NCI-H2227 (cell line): Measurements from ENCODE around the gene TINCR.
"Not testable (repeated sequence)": the region's sequence is repeated elsewhere in the genome, so short reads cannot be mapped to it uniquely, and the experiment has no call there.

ENCODE experiments used
- DNase-seq: peaks from one replicate; lab custom pipeline; 2025; ENCODE audit not compliant: unreplicated experiment; lab: John Stamatoyannopoulos, UW

The TINCR gene

DNA sequence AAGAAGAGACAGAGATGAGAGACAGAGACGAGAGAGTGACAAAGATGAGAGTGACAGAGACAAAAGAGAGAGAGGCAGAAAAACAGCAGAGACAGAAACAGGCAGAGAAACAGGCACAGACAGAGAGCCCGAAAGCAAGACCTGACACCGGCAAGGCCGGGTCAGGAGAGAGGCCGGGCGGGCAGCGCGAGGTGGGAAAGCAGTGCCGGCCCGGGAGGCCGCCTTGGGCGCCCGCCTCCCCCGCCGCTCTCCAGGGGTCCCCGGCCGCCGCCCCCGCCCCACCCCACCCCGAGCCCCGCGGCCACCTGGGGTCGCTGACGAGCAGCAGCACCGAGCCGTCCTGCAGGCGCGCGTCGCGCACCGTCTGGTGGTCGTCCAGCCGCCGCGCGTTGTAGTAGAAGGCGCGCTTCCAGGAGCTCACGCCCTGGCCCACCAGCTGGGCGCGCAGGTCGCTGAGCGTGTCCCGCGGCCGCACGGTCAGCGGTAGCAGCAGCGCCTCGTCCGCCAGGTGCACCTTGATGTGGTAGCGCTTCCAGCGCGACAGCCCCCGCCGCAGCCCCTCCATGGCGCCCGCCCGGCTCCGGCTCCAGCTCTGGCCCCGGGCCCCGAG is at the start of gene TINCR:
Gene TINCR (minus strand): TSS at position 594 of the 610 bp plus-strand sequence.
- DNase-seq, result peak; percentile 61

DNA sequence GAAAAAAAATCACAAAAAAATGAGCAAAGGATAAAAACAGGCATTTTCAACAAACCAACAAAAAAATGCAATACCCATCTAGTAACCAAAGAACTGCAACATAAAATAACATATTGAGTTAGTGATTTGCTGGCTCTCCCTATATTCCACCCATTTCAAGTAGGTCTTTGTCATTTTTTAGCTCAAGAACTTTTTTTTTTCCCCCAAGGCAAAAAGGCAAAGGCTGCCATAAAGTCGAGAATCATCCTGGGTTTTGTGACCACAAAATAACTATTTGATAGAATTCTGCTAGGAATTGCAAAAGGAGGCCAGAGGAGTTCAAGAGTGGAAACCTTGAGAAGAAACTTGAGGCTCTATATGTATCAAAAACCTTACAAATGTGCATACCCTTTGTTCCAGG is 49.3 kb upstream of the TINCR start:
- no peak for DNase-seq

DNA sequence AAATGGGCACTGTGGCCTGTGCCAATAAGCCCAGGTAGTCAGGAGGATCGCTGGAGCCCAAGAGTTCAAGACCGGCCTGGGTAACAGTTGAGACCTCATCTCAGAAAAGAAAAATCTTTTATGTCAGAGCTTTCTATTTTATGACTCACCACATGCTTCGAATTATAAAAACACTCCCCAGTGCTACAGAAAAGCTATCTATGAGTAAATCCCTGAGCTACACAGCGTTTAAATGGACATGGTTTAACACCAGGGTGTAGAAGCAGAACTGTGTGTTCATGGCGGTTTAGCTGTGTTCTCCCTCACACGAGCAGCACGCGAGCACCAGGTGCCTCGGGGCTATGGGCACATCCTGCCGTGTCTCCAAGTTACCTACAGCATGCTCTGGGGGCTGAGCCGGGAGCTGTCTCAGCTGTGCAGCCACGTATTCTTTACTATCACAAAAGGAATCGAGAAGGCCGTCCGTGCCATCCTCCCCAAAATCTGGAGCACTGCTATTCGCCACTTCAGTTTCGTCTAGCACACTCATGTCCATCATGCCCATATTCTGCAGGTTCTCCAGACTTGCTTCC is 48.1 kb upstream of the TINCR start:
- no peak for DNase-seq

DNA sequence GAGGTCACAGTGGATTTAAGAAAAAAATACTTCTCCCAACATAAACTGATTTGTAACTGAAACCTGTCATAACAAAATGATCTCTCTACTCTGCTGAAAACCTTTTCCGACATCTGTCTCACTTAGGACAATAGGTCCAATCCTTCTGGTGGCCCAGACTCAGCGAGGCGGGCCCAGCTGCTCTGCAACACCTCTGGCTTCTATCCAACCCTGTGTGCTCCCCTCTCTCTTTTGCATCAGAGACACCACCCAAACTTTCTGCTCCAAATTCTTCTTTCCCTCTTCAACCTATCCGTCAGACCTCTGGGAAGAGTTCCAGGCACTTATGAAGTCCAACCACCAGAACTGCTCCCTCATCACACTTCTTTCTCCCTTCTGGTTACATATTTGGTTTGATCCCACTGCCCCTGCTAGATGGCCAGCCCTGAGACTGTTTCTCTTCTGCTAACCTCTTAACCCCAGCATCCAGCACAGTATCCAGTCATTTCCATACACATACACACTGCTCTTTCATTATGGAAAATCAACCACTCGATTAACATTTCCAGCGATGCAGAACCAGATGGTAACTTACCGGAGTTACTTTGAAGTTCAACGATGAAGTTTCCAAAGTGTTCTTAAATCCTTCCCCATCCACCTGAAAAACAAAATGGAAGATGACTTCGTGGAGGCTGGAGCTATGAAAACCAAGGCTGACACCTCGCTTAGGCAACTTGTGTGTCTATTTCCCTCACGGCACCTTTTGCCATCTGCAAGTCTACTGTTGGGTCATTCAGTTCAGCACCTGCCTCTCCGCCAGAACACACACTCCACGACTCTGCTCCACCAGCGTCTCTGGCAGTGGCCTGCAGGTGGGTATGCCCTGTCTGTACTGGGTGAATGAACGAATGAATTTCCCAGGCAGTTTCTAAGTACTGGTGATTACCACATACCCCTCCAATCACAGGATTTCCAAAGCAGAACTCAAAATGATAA is 45.4 kb upstream of the TINCR start:
- DNase-seq, result no peak

DNA sequence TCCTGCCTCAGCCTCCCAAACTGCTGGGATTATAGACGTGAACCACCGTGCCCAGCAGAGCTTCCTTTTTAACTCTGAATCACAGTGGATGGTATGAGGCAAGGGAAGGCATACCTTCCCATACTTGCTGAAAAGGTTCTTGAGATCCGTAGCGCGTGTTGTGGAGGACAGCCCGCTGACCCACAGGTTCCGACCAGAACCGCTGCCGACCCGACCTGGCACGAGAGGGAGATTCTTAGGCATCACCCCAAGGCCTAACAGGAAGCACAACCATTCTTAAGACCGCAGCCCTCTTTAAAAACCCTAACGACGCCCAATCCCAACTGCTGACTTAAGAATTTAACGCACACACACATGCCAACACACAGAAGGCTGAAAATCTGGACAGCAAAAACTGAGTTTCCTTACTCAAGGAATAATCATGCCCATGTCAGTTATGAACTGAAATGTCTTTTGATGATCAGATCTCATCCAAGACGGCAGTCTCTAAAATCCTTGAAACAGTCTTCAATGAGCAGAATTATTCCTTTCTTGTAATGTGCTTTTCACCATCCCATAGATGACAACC is 42.2 kb upstream of the TINCR start:
- DNase-seq, result no peak

DNA sequence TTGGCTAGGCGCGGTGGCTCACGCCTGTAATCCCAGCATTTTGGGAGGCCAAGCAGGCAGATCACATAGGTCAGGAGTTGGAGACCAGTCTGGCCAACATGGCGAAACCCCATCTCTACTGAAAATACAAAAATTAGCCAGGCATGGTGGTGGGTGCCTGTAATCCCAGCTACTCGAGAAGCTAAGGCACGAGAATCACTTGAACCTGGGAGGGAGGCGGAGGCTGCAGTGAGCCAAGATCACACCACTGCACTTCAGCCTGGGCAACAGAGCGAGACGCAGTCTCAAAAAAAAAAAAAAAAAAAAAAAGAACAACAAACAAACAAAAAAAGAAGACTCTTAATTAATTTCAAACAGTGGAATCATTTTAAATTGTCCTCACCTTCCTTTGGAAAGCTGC is 41.0 kb upstream of the TINCR start:
- DNase-seq, result not testable (repeated sequence)

DNA sequence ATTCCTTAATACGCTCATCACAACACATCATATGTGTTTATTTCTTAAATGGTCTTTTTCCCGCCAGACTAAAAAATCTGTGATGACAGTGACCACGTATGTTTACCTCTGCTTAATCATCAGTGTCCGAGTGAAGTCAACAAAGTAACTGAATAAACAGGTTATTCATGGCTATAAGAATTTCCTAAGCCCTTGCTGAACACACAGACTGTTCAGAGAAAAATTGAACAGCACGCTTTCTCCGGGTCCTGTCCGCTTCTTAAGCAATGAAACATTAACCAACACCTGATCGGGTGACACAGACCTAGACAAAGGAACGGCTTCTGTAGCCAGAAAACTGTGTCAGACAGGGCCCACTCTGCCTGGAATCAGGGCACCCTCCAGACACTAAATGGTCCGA is 40.5 kb upstream of the TINCR start:
- DNase-seq, result no peak

DNA sequence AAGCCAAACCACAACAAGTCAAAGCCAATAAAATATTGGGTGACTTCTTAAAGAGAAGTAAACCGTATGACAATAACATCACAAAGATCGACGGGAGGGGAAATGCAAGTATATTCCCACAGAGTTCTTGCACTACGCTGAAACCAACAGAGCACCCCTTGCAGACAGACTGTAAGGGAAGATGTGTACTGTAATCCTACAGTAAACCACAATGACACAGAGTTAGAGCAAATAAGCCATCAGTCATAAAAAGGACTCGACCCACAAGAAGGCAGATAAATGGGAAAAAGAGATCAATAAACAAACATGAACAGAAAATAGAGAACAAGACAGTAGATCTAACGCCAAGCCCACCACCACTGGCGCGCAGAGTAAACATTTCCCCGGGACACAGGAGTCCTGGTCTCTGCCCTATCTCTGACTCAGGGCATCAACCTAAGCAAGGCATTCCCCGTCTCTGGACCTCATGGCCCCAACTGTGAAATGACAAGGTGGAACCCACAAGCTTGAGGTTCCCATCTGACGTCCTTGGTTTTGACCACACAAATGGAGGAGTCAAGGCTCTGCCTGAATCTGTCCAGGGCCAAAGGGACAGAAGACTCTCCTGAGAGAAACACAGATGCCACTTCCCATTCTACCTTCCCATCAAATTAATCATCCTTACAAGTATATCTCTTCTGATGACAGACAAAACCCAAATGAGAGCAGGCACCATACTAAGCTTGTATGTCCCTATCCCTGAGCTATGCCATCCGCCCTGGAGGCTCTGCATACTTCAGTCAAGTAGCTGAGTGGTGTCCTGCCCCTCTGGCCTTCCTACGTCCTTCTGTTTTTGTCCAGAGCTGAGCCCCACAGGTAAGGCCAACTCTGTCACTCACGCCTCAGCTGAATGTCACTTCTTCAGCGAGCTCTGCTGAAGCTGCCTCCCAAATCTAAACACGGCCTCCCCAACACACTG is 39.8 kb upstream of the TINCR start:
- DNase-seq, result no peak

DNA sequence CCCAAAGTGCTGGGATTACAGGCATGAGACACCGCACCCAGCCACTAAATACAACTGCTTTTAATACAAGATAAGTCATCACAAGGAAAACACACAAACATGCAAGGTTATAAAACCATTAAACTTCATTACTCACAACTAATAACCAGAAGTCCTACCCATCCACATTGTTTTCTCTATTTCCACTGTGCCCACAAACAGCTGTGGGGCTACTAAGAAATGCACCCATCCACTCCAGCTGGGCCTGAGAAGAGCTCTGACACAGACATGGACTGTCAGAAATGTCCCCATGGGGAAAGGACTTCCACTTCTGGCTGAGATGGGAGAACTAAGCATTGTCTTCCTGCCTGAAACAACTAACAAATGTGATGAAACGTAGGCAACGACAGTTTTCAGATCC is 37.6 kb upstream of the TINCR start:
- DNase-seq, result no peak

DNA sequence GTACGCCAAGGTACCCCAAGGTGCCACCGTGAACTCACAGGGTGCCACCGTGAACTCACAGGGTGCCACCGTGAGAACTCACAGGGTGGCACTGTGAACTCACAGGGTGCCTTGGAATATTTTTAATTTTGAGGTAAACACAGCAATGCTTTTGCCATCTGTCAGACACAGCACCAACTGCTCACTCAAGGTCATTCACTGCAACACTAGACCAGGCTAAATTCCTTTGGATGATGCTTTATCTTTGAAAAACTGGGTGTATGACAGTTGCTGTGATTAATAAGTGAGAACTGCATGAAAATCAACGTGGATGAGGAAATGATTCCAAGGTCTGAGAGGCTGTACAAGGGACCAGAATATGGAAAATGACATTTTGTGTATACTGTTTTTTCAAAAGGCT is 35.9 kb upstream of the TINCR start:
- no peak for DNase-seq

DNA sequence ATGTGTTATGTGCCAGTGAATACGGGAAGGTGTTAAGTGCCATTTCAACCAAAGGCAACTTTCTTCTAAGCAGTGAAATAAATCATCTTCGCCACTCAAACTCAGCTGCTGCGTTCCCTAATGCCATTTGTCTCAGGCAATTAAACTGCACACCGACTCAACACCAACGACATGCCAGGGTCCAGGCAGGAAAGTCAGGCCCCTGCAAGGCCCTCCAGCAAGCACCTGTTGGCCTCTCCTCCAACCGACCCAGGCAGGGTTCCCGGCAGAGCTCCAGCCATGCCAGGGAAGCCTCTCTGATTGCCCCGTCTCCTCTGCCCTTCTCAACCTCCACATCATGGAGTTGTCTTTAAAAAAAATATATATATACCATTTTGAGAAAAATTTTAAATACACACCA is 33.0 kb upstream of the TINCR start:
- DNase-seq, result no peak

DNA sequence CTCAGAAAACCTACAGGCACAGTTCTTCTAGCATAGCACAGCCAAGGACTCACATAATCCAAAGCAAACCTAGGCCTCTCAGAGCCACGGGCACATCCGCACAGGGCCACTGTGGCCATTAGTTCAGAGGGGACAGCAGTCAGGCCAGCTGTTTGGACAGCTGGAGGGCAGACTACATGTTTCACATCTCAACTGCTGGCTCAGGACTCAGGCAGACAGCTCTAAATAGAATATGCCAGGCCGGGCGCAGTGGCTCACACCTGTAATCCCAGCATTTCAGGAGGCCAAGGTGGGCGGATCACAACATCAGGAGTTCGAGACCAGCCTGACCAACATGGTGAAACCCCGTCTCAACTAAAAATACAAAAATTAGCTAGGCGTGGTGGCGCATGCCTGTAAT is 28.0 kb upstream of the TINCR start:
- DNase-seq, result no peak

DNA sequence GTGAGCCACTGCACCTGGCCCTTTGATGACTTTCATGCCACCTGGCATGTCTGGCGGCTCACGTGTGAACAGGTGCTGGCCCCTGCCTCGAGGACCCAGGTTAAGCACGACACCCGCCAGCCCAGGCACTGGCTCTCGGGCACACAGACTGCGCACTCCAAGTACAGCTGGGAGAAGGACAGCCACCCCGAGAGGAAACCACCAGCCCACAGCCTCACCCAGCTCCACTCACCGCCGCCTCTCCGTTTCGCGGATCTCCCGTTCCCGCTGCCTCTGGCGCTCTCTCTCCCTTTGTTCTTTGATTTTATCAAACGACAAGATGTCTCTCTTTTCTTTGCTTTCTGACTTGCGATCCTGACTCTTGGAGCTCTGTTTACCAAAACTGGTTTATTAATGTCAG is 27.4 kb upstream of the TINCR start:
- no peak for DNase-seq

DNA sequence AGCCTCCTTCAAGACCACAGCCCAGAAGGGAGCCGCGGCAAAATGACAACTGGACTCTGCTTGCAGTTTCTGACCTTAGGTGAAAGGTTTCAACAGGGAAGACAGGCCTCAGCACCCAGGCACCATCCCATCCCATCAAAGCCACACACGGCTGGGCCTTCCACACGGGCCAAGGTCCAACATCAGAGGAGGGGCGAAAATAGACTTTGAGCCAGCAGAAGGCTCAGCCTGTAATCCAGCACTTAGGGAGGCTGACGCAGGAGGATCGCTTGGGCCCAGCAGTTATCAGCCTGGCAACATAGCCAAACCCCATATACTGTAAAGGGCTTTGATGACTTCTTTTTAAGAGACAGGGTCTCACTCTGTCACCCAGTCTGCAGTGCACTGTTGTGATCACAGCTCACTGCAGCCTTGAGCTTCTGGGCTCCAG is 26.8 kb upstream of the TINCR start:
- DNase-seq, result no peak

DNA sequence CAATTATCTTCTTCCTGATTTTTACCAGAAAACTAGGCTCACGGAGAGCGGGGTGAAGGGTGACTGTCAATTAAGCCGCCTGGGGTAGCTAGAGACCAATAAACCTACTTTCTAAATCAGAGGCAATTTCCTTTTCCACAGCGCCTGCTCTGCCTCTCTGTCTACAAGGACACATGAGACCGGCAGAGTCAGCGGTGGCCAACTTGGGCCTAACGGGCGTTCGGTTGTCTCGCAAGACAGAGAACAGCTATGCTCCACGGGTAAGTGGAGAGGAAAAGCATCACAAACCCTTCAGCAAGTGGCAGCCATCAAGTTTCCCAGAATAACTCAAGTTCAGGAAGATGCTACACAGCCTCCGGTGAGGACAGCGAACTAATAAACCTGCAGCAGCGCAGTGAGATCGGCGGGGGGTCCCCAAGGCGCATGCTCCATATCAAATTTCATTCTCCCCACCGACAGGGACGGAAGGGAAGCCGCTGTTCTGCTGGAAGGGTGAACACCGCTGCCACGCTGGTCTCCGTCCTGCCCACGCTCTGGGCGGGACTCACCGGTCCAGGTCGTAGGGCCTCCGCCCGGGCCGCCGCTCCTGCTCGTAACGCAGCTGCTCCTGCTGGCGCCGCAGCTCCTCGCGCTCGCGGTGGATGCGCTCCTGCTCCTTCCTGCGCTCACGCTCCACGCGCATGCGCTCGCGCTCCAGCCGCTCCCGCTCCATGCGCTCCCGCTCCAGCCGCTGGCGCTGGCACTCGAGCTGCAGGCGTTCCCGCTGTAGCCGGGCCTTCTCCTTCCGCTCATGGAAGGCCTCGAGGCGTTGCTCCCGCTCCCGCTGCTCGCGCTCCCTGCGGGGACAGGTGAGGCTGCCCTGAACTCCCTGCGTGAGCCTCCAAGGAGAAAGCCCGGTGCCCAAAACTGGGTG is 25.8 kb upstream of the TINCR start:
- peak; percentile 85 for DNase-seq

DNA sequence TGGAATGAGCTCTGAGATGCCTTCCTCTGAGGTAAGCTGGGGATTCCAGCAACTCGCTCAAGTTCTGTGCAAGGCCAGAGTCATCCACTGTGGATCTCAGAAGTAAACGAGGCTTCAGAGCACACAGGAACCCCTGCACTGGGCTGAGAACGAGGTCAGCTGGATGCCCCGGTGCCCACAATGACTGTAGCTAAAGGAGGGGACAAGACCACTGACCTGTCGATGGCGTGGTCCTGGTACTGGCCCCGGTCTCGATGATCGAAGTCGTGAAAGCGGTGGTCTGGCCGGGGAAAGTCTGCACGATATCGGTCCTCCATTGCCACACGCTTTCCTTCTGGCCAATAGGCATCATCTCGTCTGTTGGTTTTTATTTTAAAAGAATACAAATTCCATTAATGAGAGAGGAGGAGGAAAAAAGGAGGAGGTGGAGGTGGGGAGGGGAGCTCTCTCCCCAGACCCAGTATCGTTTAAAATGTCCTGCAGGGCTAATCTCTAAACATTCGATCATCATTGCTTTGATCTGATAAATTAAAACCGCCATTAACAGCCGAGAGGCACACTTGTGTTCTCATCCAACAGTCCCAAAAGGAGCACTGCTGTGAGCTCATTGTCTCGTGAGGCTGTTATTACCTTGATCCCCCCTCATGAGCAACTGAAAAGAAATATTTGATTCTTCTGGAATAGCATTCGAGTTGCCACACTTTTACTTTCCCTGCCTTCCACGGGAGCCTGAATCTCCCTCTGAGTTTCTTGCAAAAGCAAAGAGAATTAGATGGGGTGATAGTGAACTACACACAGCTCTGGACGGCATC is 25.0 kb upstream of the TINCR start:
- DNase-seq, result no peak

DNA sequence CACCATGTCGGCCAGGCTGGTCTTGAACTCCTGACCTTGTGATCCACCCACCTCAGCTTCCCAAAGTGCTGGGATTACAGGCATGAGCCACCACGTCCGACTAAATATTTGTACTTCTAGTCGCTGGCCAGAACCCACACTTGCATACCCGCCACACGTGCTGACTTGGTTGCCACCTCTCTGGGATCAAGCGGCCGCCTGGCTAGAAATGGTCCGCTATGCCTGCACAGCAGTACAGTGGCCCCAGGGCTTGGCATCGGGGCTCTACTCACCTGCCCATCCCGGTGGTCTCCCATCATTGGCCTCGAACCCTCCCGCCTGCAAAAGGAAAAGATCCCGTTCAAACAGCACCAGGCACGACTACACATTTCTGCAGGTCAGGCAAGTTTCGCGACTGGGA is 23.7 kb upstream of the TINCR start:
- no peak for DNase-seq

DNA sequence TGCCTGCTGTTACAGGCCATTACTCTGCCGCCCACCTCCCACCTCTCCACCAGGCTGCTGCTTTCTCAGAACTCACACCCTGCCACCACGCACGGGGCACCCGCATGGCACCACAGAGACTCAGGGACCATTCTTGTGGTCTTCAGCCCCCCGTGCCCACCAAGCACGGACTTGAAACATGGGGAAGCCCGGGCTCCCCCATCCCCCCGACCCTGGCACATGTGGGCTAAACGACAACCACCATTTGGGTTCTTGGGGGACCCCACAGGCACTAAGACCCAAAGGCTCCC is 23.1 kb upstream of the TINCR start:
- DNase-seq, result no peak
